Glutamatergic neuron (in vitro differentiated cells): ENCODE results near the gene CNGA4. TPM values are rescaled to one million over a fixed set of nuclear protein-coding genes. Genes with fewer than 3 reads are reported as not detected.

Source experiments
- DNase-seq: peaks from one replicate; pipeline ENCODE4 v3.0.0; 2022
- H3K27ac Mint-ChIP-seq: one replicate; pipeline ENCODE4 v1.8.0; 2020; ENCODE audit warnings: mild to moderate bottlenecking, mixed read lengths, inconsistent platforms; ENCODE audit not compliant: unreplicated experiment
- H3K27me3 Mint-ChIP-seq: one replicate; pipeline ENCODE4 v1.8.0; 2020; ENCODE audit warnings: mild to moderate bottlenecking, moderate library complexity, mixed read lengths, inconsistent platforms; ENCODE audit not compliant: unreplicated experiment
- H3K36me3 Mint-ChIP-seq: one replicate; pipeline ENCODE4 v1.8.0; 2020; ENCODE audit warnings: mild to moderate bottlenecking, mixed read lengths, inconsistent platforms; ENCODE audit not compliant: unreplicated experiment
- H3K4me1 Mint-ChIP-seq: one replicate; pipeline ENCODE4 v1.8.0; 2020; ENCODE audit warnings: mild to moderate bottlenecking, low read depth, mixed read lengths, inconsistent platforms; ENCODE audit not compliant: unreplicated experiment
- H3K4me3 Mint-ChIP-seq: one replicate; pipeline ENCODE4 v1.8.0; 2020; ENCODE audit warnings: mild to moderate bottlenecking, mixed read lengths, inconsistent platforms; ENCODE audit not compliant: unreplicated experiment
- H3K9me3 Mint-ChIP-seq: one replicate; pipeline ENCODE4 v1.8.0; 2020; ENCODE audit warnings: mild to moderate bottlenecking, moderate library complexity, mixed read lengths, inconsistent platforms; ENCODE audit not compliant: unreplicated experiment
- CTCF ChIP-seq: fragments of 200-600 bp; sonication (generic); IDR thresholded peaks from one replicate; pipeline ENCODE4 v1.5.0; 2021; ENCODE audit not compliant: partially characterized antibody, unreplicated experiment
- total RNA-seq: library from RNA; stranded (reverse); fragmentation: NEBNext Ultra II Directional; extraction: Animal tissue kit (Norgen Biotek cat#: 25700); gene quantifications from one replicate; pipeline ENCODE4 v1.2.1, GENCODE V29; 2021; ENCODE audit not compliant: unreplicated experiment

Gene CNGA4
- total RNA-seq, 1 donor from 2014 or later = not detected

- no peak for DNase-seq
- Mint-ChIP-seq H3K4me1 (no peaks in the 10 kb centered on the region), H3K36me3 (no peaks in the 10 kb centered on the region), H3K9me3 (no peaks in the 10 kb centered on the region), H3K27me3 (no peaks in the 10 kb centered on the region), H3K27ac (no peak overlapping the region), H3K4me3 (no peak overlapping the region)
- TF ChIP-seq CTCF = no peak
These were observed 14.5 kb upstream of the CNGA4 start for GRCh38 chr11:6224421-6224820.

- Mint-ChIP-seq H3K9me3 (no peaks in the 10 kb centered on the region), H3K36me3 (no peaks in the 10 kb centered on the region), H3K27ac (no peak overlapping the region), H3K4me1 (no peaks in the 10 kb centered on the region), H3K27me3 (no peaks in the 10 kb centered on the region), H3K4me3 (no peak overlapping the region)
- no peak for TF ChIP-seq CTCF
- no peak for DNase-seq
These were observed 13.9 kb upstream of the CNGA4 start for GRCh38 chr11:6225024-6225423.

GRCh38 chr11:6225896-6226295 is 13.0 kb upstream of the CNGA4 start:
- Mint-ChIP-seq H3K27ac (no peak overlapping the region), H3K27me3 (no peaks in the 10 kb centered on the region), H3K9me3 (no peaks in the 10 kb centered on the region), H3K36me3 (no peaks in the 10 kb centered on the region), H3K4me3 (no peak overlapping the region), H3K4me1 (no peaks in the 10 kb centered on the region)
- no peak for TF ChIP-seq CTCF
- DNase-seq = no peak

- Mint-ChIP-seq H3K27me3 (no peaks in the 10 kb centered on the region), H3K4me1 (no peaks in the 10 kb centered on the region), H3K4me3 (no peak overlapping the region), H3K36me3 (no peaks in the 10 kb centered on the region), H3K9me3 (no peaks in the 10 kb centered on the region), H3K27ac (no peak overlapping the region)
- TF ChIP-seq CTCF = no peak
- DNase-seq = no peak
These were observed 10.4 kb upstream of the CNGA4 start for GRCh38 chr11:6228520-6228919.

- H3K4me3 Mint-ChIP-seq = no peak overlapping the region
- no peaks in the 10 kb centered on the region for H3K36me3 Mint-ChIP-seq
- no peak overlapping the region for H3K27ac Mint-ChIP-seq
- peaks cover 3% of the 10 kb centered on the region for H3K27me3 Mint-ChIP-seq
- H3K9me3 Mint-ChIP-seq = peaks cover under 1% of the 10 kb centered on the region
- no peaks in the 10 kb centered on the region for H3K4me1 Mint-ChIP-seq
- no peak for DNase-seq
- no peak for TF ChIP-seq CTCF
These were observed 9.0 kb upstream of the CNGA4 start for GRCh38 chr11:6229911-6230310.
